CD8-positive, alpha-beta memory T cell (primary cell): ENCODE results near the gene LIM2. TPM values are rescaled to one million over a fixed set of nuclear protein-coding genes. Genes with fewer than 3 reads are reported as not detected.

Experiments
- CTCF ChIA-PET: fragments of 350-600 bp; sonication (Branson Sonifier 250); formaldehyde crosslinking; loops from one replicate; lab custom pipeline; 2021; ENCODE audit warnings: antibody characterized with exemption; lab: Charles Lee
- POLR2A ChIA-PET: fragments of 350-600 bp; sonication (Branson Sonifier 250); formaldehyde crosslinking; loops from one replicate; lab custom pipeline; 2021; ENCODE audit warnings: antibody characterized with exemption; lab: Charles Lee
- DNase-seq, 5 donors: peaks; one replicate each; pipeline versions ENCODE4 v3.0.0 to v3.0.0-alpha.2; 2020 to 2022; ENCODE audit warnings: mixed read lengths in 1 of 5
- H3K27ac ChIP-seq: one replicate; pipeline ENCODE4 v1.7.0; 2013; ENCODE audit warnings: low read depth, mild to moderate bottlenecking, low read length, moderate library complexity
- H3K27me3 ChIP-seq: 2 replicates; pipeline ENCODE4 v1.7.0; 2013; ENCODE audit warnings: low read length, mild to moderate bottlenecking; ENCODE audit not compliant: insufficient read depth, poor library complexity, severe bottlenecking
- H3K36me3 ChIP-seq: 2 replicates; pipeline ENCODE4 v1.7.0; 2013; ENCODE audit warnings: mild to moderate bottlenecking, low read length, moderate library complexity; ENCODE audit not compliant: insufficient read depth
- H3K4me1 ChIP-seq: 2 replicates; pipeline ENCODE4 v1.7.0; 2013; ENCODE audit warnings: mild to moderate bottlenecking, low read length, moderate library complexity; ENCODE audit not compliant: insufficient read depth
- H3K4me3 ChIP-seq: 2 replicates; pipeline ENCODE4 v1.7.0; 2013; ENCODE audit warnings: mild to moderate bottlenecking, low read length
- H3K9me3 ChIP-seq: 2 replicates; pipeline ENCODE4 v1.7.0; 2013; ENCODE audit warnings: mild to moderate bottlenecking, low read length
- H3K27ac Mint-ChIP-seq, 8 donors: one replicate each; pipeline ENCODE4 v1.8.0; 2020 to 2021; ENCODE audit warnings: mixed read lengths in 8 of 8, mild to moderate bottlenecking in 6 of 8, inconsistent platforms in 3 of 8, moderate library complexity in 3 of 8
- H3K27me3 Mint-ChIP-seq, 2 donors: one replicate each; pipeline ENCODE4 v1.8.0; 2020 to 2021; ENCODE audit warnings: mixed read lengths in 2 of 2, mild to moderate bottlenecking in 1 of 2, moderate library complexity in 1 of 2
- H3K36me3 Mint-ChIP-seq, 3 donors: one replicate each; pipeline ENCODE4 v1.8.0; 2020 to 2021; ENCODE audit warnings: mixed read lengths in 3 of 3, inconsistent platforms in 1 of 3, mild to moderate bottlenecking in 1 of 3
- H3K4me1 Mint-ChIP-seq, 3 donors: one replicate each; pipeline ENCODE4 v1.8.0; 2020 to 2021; ENCODE audit warnings: mixed read lengths in 3 of 3, inconsistent platforms in 1 of 3, mild to moderate bottlenecking in 1 of 3
- H3K4me3 Mint-ChIP-seq, 7 donors: one replicate each; pipeline ENCODE4 v1.8.0; 2020 to 2021; ENCODE audit warnings: mixed read lengths in 7 of 7, mild to moderate bottlenecking in 6 of 7, moderate library complexity in 4 of 7, inconsistent platforms in 2 of 7
- H3K9me3 Mint-ChIP-seq, 5 donors: one replicate each; pipeline ENCODE4 v1.8.0; 2020 to 2022; ENCODE audit warnings: mixed read lengths in 5 of 5, mild to moderate bottlenecking in 3 of 5, moderate library complexity in 2 of 5, inconsistent platforms in 1 of 5
- polyA plus RNA-seq: library from polyadenylated mRNA; unstranded; fragments of 300-500 nt; fragmentation: Illumina TruSeq; gene quantifications from one replicate; pipeline ENCODE4 v1.2.3, GENCODE V29; 2021
- total RNA-seq, 2 experiments: library from RNA; stranded (reverse); gene quantifications; one replicate each; pipeline ENCODE4 v1.2.3, GENCODE V29; 2021

The LIM2 gene
- total and polyA plus RNA-seq, 3 experiments from 2014 or later = 0.38 to 0.93 (median 0.66) TPM

- DNase-seq = peak in 1 of 5 donors; percentile 25
- Mint-ChIP-seq H3K9me3 (no peaks in the 10 kb centered on the region), H3K27ac (peak overlapping the region in 1 of 8 donors; percentile 60), H3K27me3 (peaks cover 0 to 4% of the 10 kb centered on the region in 2 donors), H3K4me3 (no peak overlapping the region), H3K4me1 (peaks cover 14 to 22% (median 22%) of the 10 kb centered on the region in 3 donors), H3K36me3 (no peaks in the 10 kb centered on the region)
- H3K36me3 ChIP-seq = no peaks in the 10 kb centered on the region
- H3K4me3 ChIP-seq = no peak overlapping the region
- POLR2A ChIA-PET = no interaction called here
- CTCF ChIA-PET = interaction anchor here (0.6 to 1.0 kb wide), 7 partner anchors 9 to 320 kb away, joined by 3 to 7 read pairs (median 3); no protein-coding TSS in a partner anchor
- H3K27me3 ChIP-seq = no peaks in the 10 kb centered on the region
- H3K9me3 ChIP-seq = no peaks in the 10 kb centered on the region
- H3K4me1 ChIP-seq = peaks cover 15% of the 10 kb centered on the region
- no peak overlapping the region for H3K27ac ChIP-seq
These were observed 50.5 kb downstream of the LIM2 start for GRCh38 chr19:51337141-51337860.

GRCh38 chr19:51333836-51334460 lies 53.8 kb downstream of the LIM2 start:
- Mint-ChIP-seq H3K27me3 (peaks cover 14 to 29% of the 10 kb centered on the region in 2 donors), H3K9me3 (peaks cover 0 to 3% (median 0%) of the 10 kb centered on the region in 5 donors), H3K36me3 (peaks cover 0 to 17% (median 0%) of the 10 kb centered on the region in 3 donors), H3K4me3 (no peak overlapping the region), H3K27ac (no peak overlapping the region), H3K4me1 (peaks cover 4 to 8% (median 6%) of the 10 kb centered on the region in 3 donors)
- ChIA-PET POLR2A (no interaction called here), CTCF (no interaction called here)
- Histone ChIP-seq H3K9me3 (no peaks in the 10 kb centered on the region), H3K4me1 (peaks cover 7% of the 10 kb centered on the region), H3K27me3 (no peaks in the 10 kb centered on the region), H3K4me3 (no peak overlapping the region), H3K36me3 (no peaks in the 10 kb centered on the region), H3K27ac (no peak overlapping the region)
- DNase-seq = no peak

- peaks cover 7% of the 10 kb centered on the region for H3K4me1 ChIP-seq
- Mint-ChIP-seq H3K27ac (no peak overlapping the region), H3K36me3 (peaks cover 0 to 17% (median 0%) of the 10 kb centered on the region in 3 donors), H3K4me3 (no peak overlapping the region), H3K9me3 (peaks cover 0 to 3% (median 0%) of the 10 kb centered on the region in 5 donors), H3K27me3 (peaks cover 26 to 44% of the 10 kb centered on the region in 2 donors), H3K4me1 (peaks cover 5 to 9% (median 5%) of the 10 kb centered on the region in 3 donors)
- H3K27ac ChIP-seq = no peak overlapping the region
- CTCF ChIA-PET = no interaction called here
- H3K27me3 ChIP-seq = peaks cover 10% of the 10 kb centered on the region
- no peaks in the 10 kb centered on the region for H3K9me3 ChIP-seq
- H3K36me3 ChIP-seq = no peaks in the 10 kb centered on the region
- DNase-seq = no peak
- POLR2A ChIA-PET = no interaction called here
- H3K4me3 ChIP-seq = no peak overlapping the region
These were observed 56.1 kb downstream of the LIM2 start for GRCh38 chr19:51331716-51332115.

- ChIA-PET CTCF (no interaction called here), POLR2A (no interaction called here)
- peaks cover 26 to 49% of the 10 kb centered on the region in 2 donors for H3K27me3 Mint-ChIP-seq
These were observed 56.6 kb downstream of the LIM2 start for GRCh38 chr19:51331193-51331592.

GRCh38 chr19:51330366-51330765 lies 57.4 kb downstream of the LIM2 start:
- no peak overlapping the region for H3K27ac Mint-ChIP-seq
- H3K4me1 ChIP-seq = peaks cover 7% of the 10 kb centered on the region
- no peaks in the 10 kb centered on the region for H3K9me3 ChIP-seq
- DNase-seq = no peak
- H3K4me3 Mint-ChIP-seq = no peak overlapping the region
- peaks cover 32 to 57% of the 10 kb centered on the region in 2 donors for H3K27me3 Mint-ChIP-seq
- H3K4me3 ChIP-seq = no peak overlapping the region
- H3K27me3 ChIP-seq = peaks cover 14% of the 10 kb centered on the region
- H3K27ac ChIP-seq = no peak overlapping the region
- CTCF ChIA-PET = no interaction called here
- H3K36me3 ChIP-seq = no peaks in the 10 kb centered on the region
- H3K9me3 Mint-ChIP-seq = peaks cover 0 to 3% (median 0%) of the 10 kb centered on the region in 5 donors
- H3K4me1 Mint-ChIP-seq = peaks cover 5 to 14% (median 5%) of the 10 kb centered on the region in 3 donors
- POLR2A ChIA-PET = no interaction called here
- H3K36me3 Mint-ChIP-seq = peaks cover 0 to 17% (median 0%) of the 10 kb centered on the region in 3 donors

More at GRCh38 chr19:51331193-51331592, 56.6 kb downstream of the LIM2 start:
- H3K36me3 Mint-ChIP-seq = peaks cover 0 to 17% (median 0%) of the 10 kb centered on the region in 3 donors
- no peak overlapping the region for H3K27ac ChIP-seq
- H3K4me1 ChIP-seq = peaks cover 7% of the 10 kb centered on the region
- peaks cover 0 to 3% (median 0%) of the 10 kb centered on the region in 5 donors for H3K9me3 Mint-ChIP-seq
- no peak overlapping the region for H3K4me3 Mint-ChIP-seq
- H3K4me3 ChIP-seq = no peak overlapping the region
- no peak for DNase-seq
- peaks cover 5 to 9% (median 5%) of the 10 kb centered on the region in 3 donors for H3K4me1 Mint-ChIP-seq
- H3K9me3 ChIP-seq = no peaks in the 10 kb centered on the region
- no peak overlapping the region for H3K27ac Mint-ChIP-seq
- H3K27me3 ChIP-seq = peaks cover 11% of the 10 kb centered on the region
- H3K36me3 ChIP-seq = no peaks in the 10 kb centered on the region

Other genes with a start within 250 kb of the LIM2 start
- under 1 TPM; 0.42 to 0.46 TPM for gene SIGLEC7, start 245.7 kb downstream of the LIM2 start, total RNA-seq
- gene SIGLEC7, start 245.7 kb downstream of the LIM2 start, polyA plus RNA-seq = 2.5 TPM
- gene CD33, start 162.9 kb downstream of the LIM2 start, total RNA-seq = under 1 TPM; 0.47 to 0.70 TPM
- gene CD33, start 162.9 kb downstream of the LIM2 start, polyA plus RNA-seq = not detected
- not detected for gene SIGLECL1, start 136.9 kb downstream of the LIM2 start, total RNA-seq
- not detected for gene SIGLECL1, start 136.9 kb downstream of the LIM2 start, polyA plus RNA-seq
- under 1 TPM; 0.09 TPM for gene IGLON5, start 76.3 kb downstream of the LIM2 start, total RNA-seq
- not detected for gene IGLON5, start 76.3 kb downstream of the LIM2 start, polyA plus RNA-seq
- gene VSIG10L, start 45.8 kb downstream of the LIM2 start, total RNA-seq = 1 to 10 TPM; 3.3 to 3.6 TPM
- 0.29 TPM for gene VSIG10L, start 45.8 kb downstream of the LIM2 start, polyA plus RNA-seq
- gene ETFB, start 21.6 kb downstream of the LIM2 start, total RNA-seq = 100 to 1,000 TPM; 122 to 124 TPM
- 80.0 TPM for gene ETFB, start 21.6 kb downstream of the LIM2 start, polyA plus RNA-seq
- gene CLDND2, start 19.0 kb downstream of the LIM2 start, total RNA-seq = 10 to 100 TPM; 24.9 to 25.0 TPM
- 1.5 TPM for gene CLDND2, start 19.0 kb downstream of the LIM2 start, polyA plus RNA-seq
- 100 to 1,000 TPM; 866 to 901 TPM for gene NKG7, start 15.3 kb downstream of the LIM2 start, total RNA-seq
- gene NKG7, start 15.3 kb downstream of the LIM2 start, polyA plus RNA-seq = 2,087 TPM
- not detected for gene C19orf84, start 2.6 kb upstream of the LIM2 start, total RNA-seq
- gene C19orf84, start 2.6 kb upstream of the LIM2 start, polyA plus RNA-seq = not detected
- gene SIGLEC10, start 29.7 kb upstream of the LIM2 start, total RNA-seq = 1 to 10 TPM; 2.4 to 2.9 TPM
- 1.1 TPM for gene SIGLEC10, start 29.7 kb upstream of the LIM2 start, polyA plus RNA-seq
- not detected for gene SIGLEC8, start 70.5 kb upstream of the LIM2 start, total RNA-seq
- not detected for gene SIGLEC8, start 70.5 kb upstream of the LIM2 start, polyA plus RNA-seq
- gene CEACAM18, start 90.6 kb upstream of the LIM2 start, total RNA-seq = not detected
- not detected for gene CEACAM18, start 90.6 kb upstream of the LIM2 start, polyA plus RNA-seq
- gene SIGLEC12, start 113.8 kb upstream of the LIM2 start, total RNA-seq = 1 to 10 TPM in 1 of 2 experiments, under 1 TPM in 1; 0.60 to 1.0 TPM
- 0.31 TPM for gene SIGLEC12, start 113.8 kb upstream of the LIM2 start, polyA plus RNA-seq
- not detected for gene SIGLEC6, start 143.7 kb upstream of the LIM2 start, total RNA-seq
- gene SIGLEC6, start 143.7 kb upstream of the LIM2 start, polyA plus RNA-seq = not detected
- gene ZNF175, start 183.3 kb upstream of the LIM2 start, total RNA-seq = 10 to 100 TPM in 1 of 2 experiments, 1 to 10 TPM in 1; 10.0 to 11.6 TPM
- 3.2 TPM for gene ZNF175, start 183.3 kb upstream of the LIM2 start, polyA plus RNA-seq
- gene SIGLEC5, start 242.4 kb upstream of the LIM2 start, total RNA-seq = under 1 TPM in 1 of 2 experiments, not detected in 1; 0.13 TPM
- gene SIGLEC5, start 242.4 kb upstream of the LIM2 start, polyA plus RNA-seq = not detected